Body of pancreas (tissue), 4 donors: ENCODE data around the gene IGFBP3.

Experiments
- POLR2A ChIP-seq, 3 donors: fragments of 450-650 bp; IDR thresholded peaks; one replicate each; pipeline ENCODE4 v1.6.1; 2016; ENCODE audit warnings: antibody characterized with exemption in 3 of 3, mild to moderate bottlenecking in 2 of 3
- TF ChIP-seq, protein P1 (sequence below), 7 experiments: fragments of 450-650 bp in 4 of 7; fragments of 200-600 bp in 3 of 7; sonication (generic) in 3 of 7; IDR thresholded peaks; one replicate each; pipeline ENCODE4 v1.5.1; 2016 to 2019; ENCODE audit warnings: antibody characterized with exemption in 7 of 7

DNA sequence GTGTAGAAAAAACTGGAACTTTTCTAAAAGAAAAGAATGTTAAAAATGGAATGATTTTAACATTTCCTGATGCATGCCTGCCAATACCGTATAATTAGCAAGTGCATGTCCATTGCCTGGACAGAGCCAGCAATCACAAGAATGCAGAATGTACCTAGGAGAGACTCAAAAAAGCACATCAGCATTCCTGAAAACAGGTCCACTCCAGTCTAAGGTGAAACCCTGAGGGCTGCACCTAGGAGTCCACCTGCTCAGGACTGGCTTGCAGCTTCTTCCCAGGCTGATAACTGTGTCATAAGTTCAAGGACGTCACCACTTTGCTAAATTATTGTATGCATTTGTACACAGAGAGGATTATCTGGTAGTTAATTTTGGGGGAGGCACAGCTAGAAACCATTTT is 53.6 kb downstream of the IGFBP3 start:
- TF ChIP-seq, protein P1, sequence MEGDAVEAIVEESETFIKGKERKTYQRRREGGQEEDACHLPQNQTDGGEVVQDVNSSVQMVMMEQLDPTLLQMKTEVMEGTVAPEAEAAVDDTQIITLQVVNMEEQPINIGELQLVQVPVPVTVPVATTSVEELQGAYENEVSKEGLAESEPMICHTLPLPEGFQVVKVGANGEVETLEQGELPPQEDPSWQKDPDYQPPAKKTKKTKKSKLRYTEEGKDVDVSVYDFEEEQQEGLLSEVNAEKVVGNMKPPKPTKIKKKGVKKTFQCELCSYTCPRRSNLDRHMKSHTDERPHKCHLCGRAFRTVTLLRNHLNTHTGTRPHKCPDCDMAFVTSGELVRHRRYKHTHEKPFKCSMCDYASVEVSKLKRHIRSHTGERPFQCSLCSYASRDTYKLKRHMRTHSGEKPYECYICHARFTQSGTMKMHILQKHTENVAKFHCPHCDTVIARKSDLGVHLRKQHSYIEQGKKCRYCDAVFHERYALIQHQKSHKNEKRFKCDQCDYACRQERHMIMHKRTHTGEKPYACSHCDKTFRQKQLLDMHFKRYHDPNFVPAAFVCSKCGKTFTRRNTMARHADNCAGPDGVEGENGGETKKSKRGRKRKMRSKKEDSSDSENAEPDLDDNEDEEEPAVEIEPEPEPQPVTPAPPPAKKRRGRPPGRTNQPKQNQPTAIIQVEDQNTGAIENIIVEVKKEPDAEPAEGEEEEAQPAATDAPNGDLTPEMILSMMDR (IDR thresholded peaks at IDR 0.05), result no peak
- no peak for TF ChIP-seq POLR2A (IDR thresholded peaks at IDR 0.05)
